SK-N-SH treated with all-trans-retinoic acid at 6 μM for 48 hours (cell line): ENCODE data around the gene KMT2A.

Experiments used
- ATAC-seq: fragments of 200-7000 bp; cut with Tn5 transposase; 3 replicates; pipeline ENCODE4 v1.9.1; 2020; ENCODE audit warnings: mild to moderate bottlenecking, moderate library complexity
- ARNTL ChIP-seq: fragments of 450-650 bp; formaldehyde crosslinking; IDR thresholded peaks from 2 replicates; pipeline ENCODE4 v1.5.0; 2020; ENCODE audit warnings: low read depth, mild to moderate bottlenecking, moderate library complexity, borderline replicate concordance
- BACH2 ChIP-seq: fragments of 250-450 bp; sonication (Bioruptor Pico); IDR thresholded peaks from 2 replicates; pipeline ENCODE4 v1.9.0; 2021; ENCODE audit warnings: mild to moderate bottlenecking, borderline replicate concordance
- CSDC2 ChIP-seq: fragments of 250-450 bp; sonication (Bioruptor Pico); IDR thresholded peaks from 2 replicates; pipeline ENCODE4 v1.5.0; 2020; ENCODE audit warnings: mild to moderate bottlenecking, moderate library complexity
- ESRRG ChIP-seq: fragments of 250-450 bp; sonication (Bioruptor Pico); IDR thresholded peaks from 2 replicates; pipeline ENCODE4 v1.6.1; 2021; ENCODE audit warnings: mild to moderate bottlenecking
- GLIS3 ChIP-seq: fragments of 250-450 bp; sonication (Bioruptor Pico); IDR thresholded peaks from 2 replicates; pipeline ENCODE4 v1.5.0; 2020; ENCODE audit warnings: mild to moderate bottlenecking, moderate library complexity
- ISL1 ChIP-seq: fragments of 250-450 bp; sonication (Bioruptor Pico); IDR thresholded peaks from 2 replicates; pipeline ENCODE4 v2.1.2; 2022; ENCODE audit warnings: mild to moderate bottlenecking, moderate library complexity
- OSR1 ChIP-seq: fragments of 250-450 bp; sonication (Bioruptor Pico); IDR thresholded peaks from 2 replicates; pipeline ENCODE4 v1.8.0; 2022; ENCODE audit warnings: moderate library complexity, mild to moderate bottlenecking, inconsistent platforms
- POU6F1 ChIP-seq: fragments of 250-450 bp; sonication (Bioruptor Pico); IDR thresholded peaks from 2 replicates; pipeline ENCODE4 v1.8.0; 2021; ENCODE audit warnings: low read depth, mild to moderate bottlenecking, moderate library complexity, borderline replicate concordance
- PPARA ChIP-seq: fragments of 250-450 bp; sonication (Bioruptor Pico); IDR thresholded peaks from 2 replicates; pipeline ENCODE4 v1.5.0; 2020; ENCODE audit warnings: mild to moderate bottlenecking, borderline replicate concordance
- RARB ChIP-seq: fragments of 250-450 bp; sonication (Bioruptor Pico); IDR thresholded peaks from 2 replicates; pipeline ENCODE4 v1.8.0; 2021; ENCODE audit warnings: mild to moderate bottlenecking, moderate library complexity
- SNAI2 ChIP-seq: fragments of 250-450 bp; sonication (Bioruptor Pico); IDR thresholded peaks from 2 replicates; pipeline ENCODE4 v1.5.0; 2020; ENCODE audit warnings: mild to moderate bottlenecking, moderate library complexity
- TCF4 ChIP-seq: fragments of 250-450 bp; sonication (Bioruptor Pico); IDR thresholded peaks from 2 replicates; pipeline ENCODE4 v1.8.0; 2021; ENCODE audit warnings: mild to moderate bottlenecking, moderate library complexity, borderline replicate concordance
- ZC3H10 ChIP-seq: fragments of 250-450 bp; sonication (Bioruptor Pico); IDR thresholded peaks from 2 replicates; pipeline ENCODE4 v1.5.1; 2021; ENCODE audit warnings: mild to moderate bottlenecking, moderate library complexity
- ZFP3 ChIP-seq: fragments of 250-450 bp; sonication (Bioruptor Pico); IDR thresholded peaks from 2 replicates; pipeline ENCODE4 v1.5.0; 2020; ENCODE audit warnings: mild to moderate bottlenecking, moderate library complexity
- ZFP30 ChIP-seq: fragments of 450-650 bp; formaldehyde crosslinking; IDR thresholded peaks from 2 replicates; pipeline ENCODE4 v1.5.0; 2022; ENCODE audit warnings: mild to moderate bottlenecking, moderate library complexity
- ZNF565 ChIP-seq: fragments of 450-650 bp; formaldehyde crosslinking; conservative IDR thresholded peaks from 2 replicates; pipeline ENCODE4 v1.5.0; 2020; ENCODE audit warnings: low read depth, mild to moderate bottlenecking, moderate library complexity
- ZNF70 ChIP-seq: fragments of 450-650 bp; formaldehyde crosslinking; IDR thresholded peaks from 2 replicates; pipeline ENCODE4 v1.5.0; 2020; ENCODE audit warnings: mild to moderate bottlenecking, moderate library complexity
- TF ChIP-seq, protein P1 (sequence below): fragments of 250-450 bp; sonication (Bioruptor Pico); IDR thresholded peaks from 2 replicates; pipeline ENCODE4 v1.5.1; 2020; ENCODE audit warnings: low read depth, mild to moderate bottlenecking, moderate library complexity
- TF ChIP-seq, protein P2 (sequence below): fragments of 250-450 bp; sonication (Bioruptor Pico); IDR thresholded peaks from 2 replicates; pipeline ENCODE4 v1.5.1; 2021; ENCODE audit warnings: mild to moderate bottlenecking, moderate library complexity
- TF ChIP-seq, protein P3 (sequence below): fragments of 250-450 bp; sonication (Bioruptor Pico); IDR thresholded peaks from 2 replicates; pipeline ENCODE4 v1.8.0; 2020; ENCODE audit warnings: mild to moderate bottlenecking, moderate library complexity, borderline replicate concordance
- TF ChIP-seq, protein P4 (sequence below): fragments of 250-450 bp; sonication (Bioruptor Pico); IDR thresholded peaks from 2 replicates; pipeline ENCODE4 v1.5.0; 2020; ENCODE audit warnings: mild to moderate bottlenecking, moderate library complexity

Gene KMT2A

DNA sequence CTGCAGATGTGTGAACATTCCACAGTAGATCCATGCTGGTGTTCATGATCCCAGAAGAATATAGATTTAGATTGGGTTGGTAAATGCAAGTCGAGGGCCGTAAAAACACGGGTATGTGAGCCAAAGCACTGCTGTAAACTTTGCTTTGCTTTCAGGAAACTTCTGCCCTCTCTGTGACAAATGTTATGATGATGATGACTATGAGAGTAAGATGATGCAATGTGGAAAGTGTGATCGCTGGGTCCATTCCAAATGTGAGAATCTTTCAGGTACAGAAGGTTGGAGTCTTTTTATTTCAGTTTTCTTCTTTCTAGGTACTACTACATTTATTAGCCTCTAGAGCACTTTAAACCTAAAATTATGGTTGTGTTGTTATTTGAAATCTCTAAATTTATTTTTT, 54.7 kb downstream of the KMT2A start:
- TF ChIP-seq RARB (CRISPR knock-in tag) (no peak), SNAI2 (no peak), OSR1 (CRISPR knock-in tag) (no peak), ARNTL (CRISPR knock-in tag) (no peak), ZC3H10 (CRISPR knock-in tag) (no peak), ZNF565 (no peak), ZNF70 (CRISPR knock-in tag) (no peak), ZFP30 (no peak), ESRRG (CRISPR knock-in tag) (no peak), CSDC2 (no peak), GLIS3 (CRISPR knock-in tag) (no peak), PPARA (no peak), TCF4 (CRISPR knock-in tag) (no peak), ZFP3 (CRISPR knock-in tag) (no peak), ISL1 (CRISPR knock-in tag) (no peak), POU6F1 (no peak)
- TF ChIP-seq, protein P1, sequence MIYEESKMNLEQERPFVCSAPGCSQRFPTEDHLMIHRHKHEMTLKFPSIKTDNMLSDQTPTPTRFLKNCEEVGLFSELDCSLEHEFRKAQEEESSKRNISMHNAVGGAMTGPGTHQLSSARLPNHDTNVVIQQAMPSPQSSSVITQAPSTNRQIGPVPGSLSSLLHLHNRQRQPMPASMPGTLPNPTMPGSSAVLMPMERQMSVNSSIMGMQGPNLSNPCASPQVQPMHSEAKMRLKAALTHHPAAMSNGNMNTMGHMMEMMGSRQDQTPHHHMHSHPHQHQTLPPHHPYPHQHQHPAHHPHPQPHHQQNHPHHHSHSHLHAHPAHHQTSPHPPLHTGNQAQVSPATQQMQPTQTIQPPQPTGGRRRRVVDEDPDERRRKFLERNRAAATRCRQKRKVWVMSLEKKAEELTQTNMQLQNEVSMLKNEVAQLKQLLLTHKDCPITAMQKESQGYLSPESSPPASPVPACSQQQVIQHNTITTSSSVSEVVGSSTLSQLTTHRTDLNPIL (CRISPR knock-in tag) = no peak
- TF ChIP-seq, protein P2, sequence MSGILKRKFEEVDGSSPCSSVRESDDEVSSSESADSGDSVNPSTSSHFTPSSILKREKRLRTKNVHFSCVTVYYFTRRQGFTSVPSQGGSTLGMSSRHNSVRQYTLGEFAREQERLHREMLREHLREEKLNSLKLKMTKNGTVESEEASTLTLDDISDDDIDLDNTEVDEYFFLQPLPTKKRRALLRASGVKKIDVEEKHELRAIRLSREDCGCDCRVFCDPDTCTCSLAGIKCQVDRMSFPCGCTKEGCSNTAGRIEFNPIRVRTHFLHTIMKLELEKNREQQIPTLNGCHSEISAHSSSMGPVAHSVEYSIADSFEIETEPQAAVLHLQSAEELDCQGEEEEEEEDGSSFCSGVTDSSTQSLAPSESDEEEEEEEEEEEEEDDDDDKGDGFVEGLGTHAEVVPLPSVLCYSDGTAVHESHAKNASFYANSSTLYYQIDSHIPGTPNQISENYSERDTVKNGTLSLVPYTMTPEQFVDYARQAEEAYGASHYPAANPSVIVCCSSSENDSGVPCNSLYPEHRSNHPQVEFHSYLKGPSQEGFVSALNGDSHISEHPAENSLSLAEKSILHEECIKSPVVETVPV (CRISPR knock-in tag) = no peak
- TF ChIP-seq, protein P3, sequence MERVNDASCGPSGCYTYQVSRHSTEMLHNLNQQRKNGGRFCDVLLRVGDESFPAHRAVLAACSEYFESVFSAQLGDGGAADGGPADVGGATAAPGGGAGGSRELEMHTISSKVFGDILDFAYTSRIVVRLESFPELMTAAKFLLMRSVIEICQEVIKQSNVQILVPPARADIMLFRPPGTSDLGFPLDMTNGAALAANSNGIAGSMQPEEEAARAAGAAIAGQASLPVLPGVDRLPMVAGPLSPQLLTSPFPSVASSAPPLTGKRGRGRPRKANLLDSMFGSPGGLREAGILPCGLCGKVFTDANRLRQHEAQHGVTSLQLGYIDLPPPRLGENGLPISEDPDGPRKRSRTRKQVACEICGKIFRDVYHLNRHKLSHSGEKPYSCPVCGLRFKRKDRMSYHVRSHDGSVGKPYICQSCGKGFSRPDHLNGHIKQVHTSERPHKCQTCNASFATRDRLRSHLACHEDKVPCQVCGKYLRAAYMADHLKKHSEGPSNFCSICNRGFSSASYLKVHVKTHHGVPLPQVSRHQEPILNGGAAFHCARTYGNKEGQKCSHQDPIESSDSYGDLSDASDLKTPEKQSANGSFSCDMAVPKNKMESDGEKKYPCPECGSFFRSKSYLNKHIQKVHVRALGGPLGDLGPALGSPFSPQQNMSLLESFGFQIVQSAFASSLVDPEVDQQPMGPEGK = no peak
- ATAC-seq = no peak

DNA sequence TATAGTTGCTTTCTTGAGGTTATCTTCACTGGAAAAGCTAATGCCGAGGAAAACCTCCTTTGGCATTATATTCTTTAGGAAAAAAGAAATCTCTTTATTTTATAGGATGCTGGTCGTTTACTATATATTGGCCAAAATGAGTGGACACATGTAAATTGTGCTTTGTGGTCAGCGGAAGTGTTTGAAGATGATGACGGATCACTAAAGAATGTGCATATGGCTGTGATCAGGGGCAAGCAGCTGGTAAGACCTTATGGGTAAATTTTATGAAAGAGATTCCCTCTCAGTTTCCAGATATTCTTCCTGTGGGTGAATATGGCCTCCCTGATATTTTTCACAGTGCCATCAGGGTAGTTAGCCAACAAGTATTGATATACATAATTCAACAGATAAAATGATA, 61.5 kb downstream of the KMT2A start:
- peak; percentile 52; the same call in 1 of the 3 replicates for ATAC-seq
- TF ChIP-seq RARB (CRISPR knock-in tag) = no peak
- TF ChIP-seq ESRRG (CRISPR knock-in tag) = no peak
- TF ChIP-seq TCF4 (CRISPR knock-in tag) = no peak
- TF ChIP-seq ZC3H10 (CRISPR knock-in tag) = no peak
- no peak for TF ChIP-seq ISL1 (CRISPR knock-in tag)
- TF ChIP-seq BACH2 (CRISPR knock-in tag) = no peak
- no peak for TF ChIP-seq ZFP3 (CRISPR knock-in tag)
- TF ChIP-seq CSDC2 = no peak
- TF ChIP-seq, protein P2 (CRISPR knock-in tag) = no peak
- TF ChIP-seq, protein P4, sequence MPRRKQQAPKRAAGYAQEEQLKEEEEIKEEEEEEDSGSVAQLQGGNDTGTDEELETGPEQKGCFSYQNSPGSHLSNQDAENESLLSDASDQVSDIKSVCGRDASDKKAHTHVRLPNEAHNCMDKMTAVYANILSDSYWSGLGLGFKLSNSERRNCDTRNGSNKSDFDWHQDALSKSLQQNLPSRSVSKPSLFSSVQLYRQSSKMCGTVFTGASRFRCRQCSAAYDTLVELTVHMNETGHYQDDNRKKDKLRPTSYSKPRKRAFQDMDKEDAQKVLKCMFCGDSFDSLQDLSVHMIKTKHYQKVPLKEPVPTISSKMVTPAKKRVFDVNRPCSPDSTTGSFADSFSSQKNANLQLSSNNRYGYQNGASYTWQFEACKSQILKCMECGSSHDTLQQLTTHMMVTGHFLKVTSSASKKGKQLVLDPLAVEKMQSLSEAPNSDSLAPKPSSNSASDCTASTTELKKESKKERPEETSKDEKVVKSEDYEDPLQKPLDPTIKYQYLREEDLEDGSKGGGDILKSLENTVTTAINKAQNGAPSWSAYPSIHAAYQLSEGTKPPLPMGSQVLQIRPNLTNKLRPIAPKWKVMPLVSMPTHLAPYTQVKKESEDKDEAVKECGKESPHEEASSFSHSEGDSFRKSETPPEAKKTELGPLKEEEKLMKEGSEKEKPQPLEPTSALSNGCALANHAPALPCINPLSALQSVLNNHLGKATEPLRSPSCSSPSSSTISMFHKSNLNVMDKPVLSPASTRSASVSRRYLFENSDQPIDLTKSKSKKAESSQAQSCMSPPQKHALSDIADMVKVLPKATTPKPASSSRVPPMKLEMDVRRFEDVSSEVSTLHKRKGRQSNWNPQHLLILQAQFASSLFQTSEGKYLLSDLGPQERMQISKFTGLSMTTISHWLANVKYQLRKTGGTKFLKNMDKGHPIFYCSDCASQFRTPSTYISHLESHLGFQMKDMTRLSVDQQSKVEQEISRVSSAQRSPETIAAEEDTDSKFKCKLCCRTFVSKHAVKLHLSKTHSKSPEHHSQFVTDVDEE (CRISPR knock-in tag) = no peak

DNA sequence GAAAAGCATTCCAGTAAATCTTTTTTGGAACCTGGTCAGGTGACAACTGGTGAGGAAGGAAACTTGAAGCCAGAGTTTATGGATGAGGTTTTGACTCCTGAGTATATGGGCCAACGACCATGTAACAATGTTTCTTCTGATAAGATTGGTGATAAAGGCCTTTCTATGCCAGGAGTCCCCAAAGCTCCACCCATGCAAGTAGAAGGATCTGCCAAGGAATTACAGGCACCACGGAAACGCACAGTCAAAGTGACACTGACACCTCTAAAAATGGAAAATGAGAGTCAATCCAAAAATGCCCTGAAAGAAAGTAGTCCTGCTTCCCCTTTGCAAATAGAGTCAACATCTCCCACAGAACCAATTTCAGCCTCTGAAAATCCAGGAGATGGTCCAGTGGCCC, 66.9 kb downstream of the KMT2A start:
- no peak for ATAC-seq
- TF ChIP-seq ISL1 (CRISPR knock-in tag) = no peak
- TF ChIP-seq ZFP3 (CRISPR knock-in tag) = no peak
